Measurements from ENCODE around the gene COL6A1.

DNA sequence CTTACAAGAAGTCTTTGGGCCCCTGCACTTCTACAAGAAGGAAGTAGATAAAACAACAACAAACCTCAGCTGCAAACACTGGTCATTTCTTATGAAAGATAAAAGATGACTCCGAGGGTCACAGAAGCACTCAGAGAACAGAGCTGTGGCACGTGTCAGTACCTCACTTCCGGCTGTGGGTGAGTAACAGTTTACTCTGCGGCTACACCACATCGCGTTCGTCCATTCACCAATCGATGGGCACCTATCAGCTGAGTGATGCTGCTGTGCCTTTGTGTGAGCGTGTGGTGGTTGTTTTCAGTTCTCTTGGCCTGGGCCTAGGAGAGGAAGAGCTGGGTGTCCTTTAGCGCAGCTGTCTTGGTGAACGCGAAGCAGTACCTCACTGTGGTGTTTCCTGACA is 49.9 kb downstream of the COL6A1 start:
- TF ChIP-seq, protein P1, sequence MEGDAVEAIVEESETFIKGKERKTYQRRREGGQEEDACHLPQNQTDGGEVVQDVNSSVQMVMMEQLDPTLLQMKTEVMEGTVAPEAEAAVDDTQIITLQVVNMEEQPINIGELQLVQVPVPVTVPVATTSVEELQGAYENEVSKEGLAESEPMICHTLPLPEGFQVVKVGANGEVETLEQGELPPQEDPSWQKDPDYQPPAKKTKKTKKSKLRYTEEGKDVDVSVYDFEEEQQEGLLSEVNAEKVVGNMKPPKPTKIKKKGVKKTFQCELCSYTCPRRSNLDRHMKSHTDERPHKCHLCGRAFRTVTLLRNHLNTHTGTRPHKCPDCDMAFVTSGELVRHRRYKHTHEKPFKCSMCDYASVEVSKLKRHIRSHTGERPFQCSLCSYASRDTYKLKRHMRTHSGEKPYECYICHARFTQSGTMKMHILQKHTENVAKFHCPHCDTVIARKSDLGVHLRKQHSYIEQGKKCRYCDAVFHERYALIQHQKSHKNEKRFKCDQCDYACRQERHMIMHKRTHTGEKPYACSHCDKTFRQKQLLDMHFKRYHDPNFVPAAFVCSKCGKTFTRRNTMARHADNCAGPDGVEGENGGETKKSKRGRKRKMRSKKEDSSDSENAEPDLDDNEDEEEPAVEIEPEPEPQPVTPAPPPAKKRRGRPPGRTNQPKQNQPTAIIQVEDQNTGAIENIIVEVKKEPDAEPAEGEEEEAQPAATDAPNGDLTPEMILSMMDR (IDR thresholded peaks at IDR 0.05) = no peak
- no peak for TF ChIP-seq POLR2A (IDR thresholded peaks at IDR 0.05)
